H9 (cell line): ENCODE results near the gene RSU1. TPM values are rescaled to one million over a fixed set of nuclear protein-coding genes. Genes with fewer than 3 reads are reported as not detected.

Experiments used
- DNase-seq: peaks from one replicate; pipeline ENCODE4 v3.0.0-alpha.2; 2017
- H2AFZ ChIP-seq: one replicate; pipeline ENCODE4 v1.6.1; 2013; ENCODE audit warnings: mild to moderate bottlenecking, low read length, control low read depth, moderate library complexity
- H2AK5ac ChIP-seq: 2 replicates; pipeline ENCODE4 v1.6.1; 2013; ENCODE audit warnings: low read length, control low read depth, mixed read lengths; ENCODE audit not compliant: insufficient read length
- H2BK120ac ChIP-seq: one replicate; pipeline ENCODE4 v1.6.1; 2013; ENCODE audit warnings: low read depth, mild to moderate bottlenecking, low read length, control low read depth, inconsistent platforms; ENCODE audit not compliant: poor library complexity, severe bottlenecking
- H2BK12ac ChIP-seq: 2 replicates; pipeline ENCODE4 v1.6.1; 2013; ENCODE audit warnings: low read length, control low read depth, mixed read lengths, low read depth; ENCODE audit not compliant: insufficient read length
- H2BK15ac ChIP-seq: 2 replicates; pipeline ENCODE4 v1.6.1; 2013; ENCODE audit warnings: low read depth, low read length, control low read depth
- H2BK20ac ChIP-seq: one replicate; pipeline ENCODE4 v1.6.1; 2013; ENCODE audit warnings: low read depth, mild to moderate bottlenecking, low read length, control low read depth, inconsistent platforms; ENCODE audit not compliant: poor library complexity, severe bottlenecking
- H2BK5ac ChIP-seq: 2 replicates; pipeline ENCODE4 v1.6.1; 2013; ENCODE audit warnings: low read length, control low read depth, mixed read lengths; ENCODE audit not compliant: insufficient read length
- H3K14ac ChIP-seq: 2 replicates; pipeline ENCODE4 v1.6.1; 2013; ENCODE audit warnings: low read length, control low read depth; ENCODE audit not compliant: insufficient read depth
- H3K18ac ChIP-seq: 2 replicates; pipeline ENCODE4 v1.6.1; 2013; ENCODE audit warnings: low read depth, mild to moderate bottlenecking, mixed read lengths, low read length, control low read depth; ENCODE audit not compliant: insufficient read length
- H3K23ac ChIP-seq: 2 replicates; pipeline ENCODE4 v1.6.1; 2013; ENCODE audit warnings: low read length, control low read depth, mixed read lengths, low read depth; ENCODE audit not compliant: insufficient read length
- H3K23me2 ChIP-seq: 2 replicates; pipeline ENCODE4 v1.6.1; 2013; ENCODE audit warnings: low read depth, mild to moderate bottlenecking, mixed read lengths, low read length, control low read depth; ENCODE audit not compliant: insufficient read length, poor library complexity, severe bottlenecking
- H3K27ac ChIP-seq: 2 replicates; pipeline ENCODE4 v1.5.1; 2013; ENCODE audit warnings: low read length, control low read depth, mixed read lengths, low read depth; ENCODE audit not compliant: insufficient read length
- H3K27me3 ChIP-seq: 2 replicates; pipeline ENCODE4 v1.6.1; 2013; ENCODE audit warnings: low read length, control low read depth, inconsistent platforms; ENCODE audit not compliant: insufficient read depth
- H3K4ac ChIP-seq: 2 replicates; pipeline ENCODE4 v1.6.1; 2013; ENCODE audit warnings: low read depth, mild to moderate bottlenecking, control low read depth, inconsistent platforms, low read length, moderate library complexity
- H3K4me1 ChIP-seq: 2 replicates; pipeline ENCODE4 v1.6.1; 2013; ENCODE audit warnings: low read length, control low read depth, inconsistent platforms; ENCODE audit not compliant: insufficient read depth
- H3K4me2 ChIP-seq: 2 replicates; pipeline ENCODE4 v1.6.1; 2013; ENCODE audit warnings: low read length, control low read depth, mixed read lengths; ENCODE audit not compliant: insufficient read length, insufficient read depth
- H3K56ac ChIP-seq: 2 replicates; pipeline ENCODE4 v1.6.1; 2013; ENCODE audit warnings: low read depth, mild to moderate bottlenecking, mixed read lengths, low read length, control low read depth; ENCODE audit not compliant: insufficient read length
- H3K79me1 ChIP-seq: 2 replicates; pipeline ENCODE4 v1.6.1; 2013; ENCODE audit warnings: low read depth, mild to moderate bottlenecking, moderate library complexity, low read length, control low read depth, inconsistent platforms; ENCODE audit not compliant: insufficient read depth, poor library complexity, severe bottlenecking
- H3K79me2 ChIP-seq: 2 replicates; pipeline ENCODE4 v1.6.1; 2013; ENCODE audit warnings: low read length, control low read depth, inconsistent platforms; ENCODE audit not compliant: insufficient read depth
- H3K9ac ChIP-seq: 2 replicates; pipeline ENCODE4 v1.6.1; 2013; ENCODE audit warnings: low read length, control low read depth, mixed read lengths; ENCODE audit not compliant: insufficient read length; ENCODE audit errors: extremely low read depth
- H3K9me3 ChIP-seq: one replicate; pipeline ENCODE4 v1.6.1; 2013; ENCODE audit warnings: low read depth, low read length, inconsistent platforms; ENCODE audit not compliant: control insufficient read depth
- H3T11ph ChIP-seq: one replicate; pipeline ENCODE4 v1.6.1; 2013; ENCODE audit warnings: mild to moderate bottlenecking, low read length, control low read depth, inconsistent platforms
- H4K20me1 ChIP-seq: one replicate; pipeline ENCODE4 v1.6.1; 2013; ENCODE audit not compliant: control insufficient read depth, insufficient read length, insufficient read depth
- H4K5ac ChIP-seq: 2 replicates; pipeline ENCODE4 v1.6.1; 2013; ENCODE audit warnings: low read depth, mild to moderate bottlenecking, mixed read lengths, low read length, control low read depth; ENCODE audit not compliant: insufficient read length
- H4K8ac ChIP-seq: replicated peaks from 2 replicates; pipeline ENCODE4 v1.6.1; 2013; ENCODE audit warnings: low read length, control low read depth, mixed read lengths, low read depth; ENCODE audit not compliant: insufficient read length
- H4K91ac ChIP-seq: 2 replicates; pipeline ENCODE4 v1.6.1; 2013; ENCODE audit warnings: low read depth, mild to moderate bottlenecking, moderate library complexity, mixed read lengths, low read length, control low read depth; ENCODE audit not compliant: insufficient read length
- H3K27ac Mint-ChIP-seq, 3 experiments: 2 replicates in 2 of 3; 3 replicates in 1 of 3; pipeline ENCODE4 v1.8.0; 2020 to 2021; ENCODE audit warnings: mixed read lengths in 3 of 3, mild to moderate bottlenecking in 1 of 3, moderate library complexity in 1 of 3
- H3K27me3 Mint-ChIP-seq: 2 replicates; pipeline ENCODE4 v1.8.0; 2021; ENCODE audit warnings: low read depth, mild to moderate bottlenecking, moderate library complexity, mixed read lengths
- H3K36me3 Mint-ChIP-seq, 3 experiments: 2 replicates in 2 of 3; 3 replicates in 1 of 3; pipeline ENCODE4 v1.8.0; 2020 to 2021; ENCODE audit warnings: low read depth in 3 of 3, mixed read lengths in 3 of 3; ENCODE audit not compliant: insufficient read depth in 1 of 3
- H3K4me1 Mint-ChIP-seq, 2 experiments: 2 replicates each; pipeline ENCODE4 v1.8.0; 2020; ENCODE audit warnings: mixed read lengths in 2 of 2
- H3K4me3 Mint-ChIP-seq, 2 experiments: 2 replicates in 1 of 2; 3 replicates in 1 of 2; pipeline ENCODE4 v1.8.0; 2020 to 2021; ENCODE audit warnings: mild to moderate bottlenecking in 2 of 2, mixed read lengths in 2 of 2, moderate library complexity in 1 of 2
- H3K9me3 Mint-ChIP-seq, 2 experiments: 2 replicates in 1 of 2; 3 replicates in 1 of 2; pipeline ENCODE4 v1.8.0; 2020; ENCODE audit warnings: mild to moderate bottlenecking in 2 of 2, mixed read lengths in 2 of 2, moderate library complexity in 1 of 2
- CTCF ChIP-seq: fragments of 200-600 bp; sonication (generic); conservative IDR thresholded peaks from 3 replicates; pipeline ENCODE4 v1.8.0; 2021; ENCODE audit warnings: antibody characterized with exemption, mild to moderate bottlenecking
- WGBS: extraction: QIAGEN DNeasy Blood & Tissue Kit; methylation state at CpG from one replicate; pipeline ENCODE4 v1.1.7; 2013; ENCODE audit warnings: missing lambda C conversion rate, low lambda C conversion rate, mixed read lengths; ENCODE audit not compliant: insufficient read length; ENCODE audit errors: extremely low coverage; 5-methylcytosine and 5-hydroxymethylcytosine counted together
- total RNA-seq: library from RNA; stranded (reverse); gene quantifications from 2 replicates; pipeline ENCODE4 v1.2.1, GENCODE V29; 2021

The RSU1 gene
- total RNA-seq, 1 experiment from 2014 or later, result 59.4 TPM

GRCh38 chr10:16809074-16809718, 8.0 kb downstream of the RSU1 start:
- Histone ChIP-seq H3K23ac (no peak overlapping the region), H2BK15ac (no peak overlapping the region), H2BK20ac (no peak overlapping the region), H3K4ac (no peak overlapping the region), H3K14ac (no peak overlapping the region), H3K9ac (no peak overlapping the region), H3K27ac (no peak overlapping the region), H4K5ac (no peak overlapping the region), H3K4me2 (no peak overlapping the region), H2BK12ac (no peak overlapping the region), H2BK120ac (no peak overlapping the region), H3T11ph (no peak overlapping the region), H4K91ac (no peak overlapping the region), H3K18ac (no peak overlapping the region), H2BK5ac (no peak overlapping the region), H3K79me2 (no peaks in the 10 kb centered on the region), H2AFZ (no peak overlapping the region), H3K79me1 (no peaks in the 10 kb centered on the region), H3K27me3 (no peaks in the 10 kb centered on the region), H3K4me1 (no peaks in the 10 kb centered on the region), H4K8ac (no peak overlapping the region), H4K20me1 (no peaks in the 10 kb centered on the region), H3K56ac (no peak overlapping the region), H3K23me2 (no peaks in the 10 kb centered on the region), H2AK5ac (no peak overlapping the region), H3K9me3 (no peaks in the 10 kb centered on the region)
- Mint-ChIP-seq H3K27me3 (no peaks in the 10 kb centered on the region), H3K27ac (no peak overlapping the region), H3K4me1 (peaks cover 0 to 5% of the 10 kb centered on the region in 2 experiments; a peak in 1 of 4 replicates), H3K4me3 (no peak overlapping the region), H3K36me3 (peaks cover 2 to 4% (median 3%) of the 10 kb centered on the region in 3 experiments; a peak in 2 of 7 replicates), H3K9me3 (no peaks in the 10 kb centered on the region)
- peak; percentile 79 for TF ChIP-seq CTCF
- DNase-seq, result peak; percentile 63
- no CpG with 5 or more reads among the region's 6 CpGs for WGBS
